ENCODE data around the gene COL5A1.

The COL5A1 gene

DNA sequence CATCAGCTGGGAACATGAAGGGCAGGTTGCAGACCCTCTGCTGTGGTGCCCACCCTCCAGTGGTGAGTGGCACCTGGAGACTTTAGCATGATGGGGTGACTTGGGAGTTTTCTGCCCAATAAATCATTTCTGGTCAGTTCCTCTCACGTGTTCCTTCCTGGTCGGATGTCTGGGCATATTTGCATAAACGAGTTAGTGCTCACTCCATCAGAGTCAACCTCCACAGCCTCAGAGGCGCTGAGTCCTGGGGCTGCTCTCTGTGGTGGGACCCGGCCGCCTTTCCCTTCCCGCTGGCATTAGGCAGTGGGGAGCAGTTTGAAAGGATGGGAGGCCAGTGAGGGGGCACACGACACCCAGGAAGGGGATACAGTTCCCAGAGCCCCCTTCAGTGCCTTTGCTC, 125.0 kb downstream of the COL5A1 start:
- no peak for TF ChIP-seq ZFX (IDR thresholded peaks at IDR 0.05)
- TF ChIP-seq, protein P1, sequence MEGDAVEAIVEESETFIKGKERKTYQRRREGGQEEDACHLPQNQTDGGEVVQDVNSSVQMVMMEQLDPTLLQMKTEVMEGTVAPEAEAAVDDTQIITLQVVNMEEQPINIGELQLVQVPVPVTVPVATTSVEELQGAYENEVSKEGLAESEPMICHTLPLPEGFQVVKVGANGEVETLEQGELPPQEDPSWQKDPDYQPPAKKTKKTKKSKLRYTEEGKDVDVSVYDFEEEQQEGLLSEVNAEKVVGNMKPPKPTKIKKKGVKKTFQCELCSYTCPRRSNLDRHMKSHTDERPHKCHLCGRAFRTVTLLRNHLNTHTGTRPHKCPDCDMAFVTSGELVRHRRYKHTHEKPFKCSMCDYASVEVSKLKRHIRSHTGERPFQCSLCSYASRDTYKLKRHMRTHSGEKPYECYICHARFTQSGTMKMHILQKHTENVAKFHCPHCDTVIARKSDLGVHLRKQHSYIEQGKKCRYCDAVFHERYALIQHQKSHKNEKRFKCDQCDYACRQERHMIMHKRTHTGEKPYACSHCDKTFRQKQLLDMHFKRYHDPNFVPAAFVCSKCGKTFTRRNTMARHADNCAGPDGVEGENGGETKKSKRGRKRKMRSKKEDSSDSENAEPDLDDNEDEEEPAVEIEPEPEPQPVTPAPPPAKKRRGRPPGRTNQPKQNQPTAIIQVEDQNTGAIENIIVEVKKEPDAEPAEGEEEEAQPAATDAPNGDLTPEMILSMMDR (conservative IDR thresholded peaks at IDR 0.05): no peak
- no peak overlapping the region for H3K27ac ChIP-seq

DNA sequence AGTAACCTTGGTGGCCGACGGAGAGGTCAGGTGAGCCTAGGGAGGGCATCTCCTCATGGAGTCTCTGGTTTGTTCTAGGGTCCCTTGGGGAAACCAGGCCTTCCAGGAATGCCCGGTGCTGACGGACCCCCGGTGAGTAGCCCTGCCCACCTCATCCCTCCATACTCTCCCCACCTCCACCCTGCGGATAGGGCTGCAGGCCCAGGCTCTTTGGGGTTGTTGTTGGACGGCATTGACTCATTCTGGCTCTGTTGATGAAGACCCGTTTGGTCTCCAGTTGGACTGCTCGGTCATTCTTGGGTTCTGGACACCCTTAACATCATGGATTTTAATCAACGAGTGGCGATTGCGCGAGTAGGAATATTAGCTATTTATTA, 126.7 kb downstream of the COL5A1 start:
- no peak overlapping the region for H3K27ac ChIP-seq
- TF ChIP-seq ZFX (IDR thresholded peaks at IDR 0.05): no peak
- TF ChIP-seq, protein P1 (conservative IDR thresholded peaks at IDR 0.05): no peak

DNA sequence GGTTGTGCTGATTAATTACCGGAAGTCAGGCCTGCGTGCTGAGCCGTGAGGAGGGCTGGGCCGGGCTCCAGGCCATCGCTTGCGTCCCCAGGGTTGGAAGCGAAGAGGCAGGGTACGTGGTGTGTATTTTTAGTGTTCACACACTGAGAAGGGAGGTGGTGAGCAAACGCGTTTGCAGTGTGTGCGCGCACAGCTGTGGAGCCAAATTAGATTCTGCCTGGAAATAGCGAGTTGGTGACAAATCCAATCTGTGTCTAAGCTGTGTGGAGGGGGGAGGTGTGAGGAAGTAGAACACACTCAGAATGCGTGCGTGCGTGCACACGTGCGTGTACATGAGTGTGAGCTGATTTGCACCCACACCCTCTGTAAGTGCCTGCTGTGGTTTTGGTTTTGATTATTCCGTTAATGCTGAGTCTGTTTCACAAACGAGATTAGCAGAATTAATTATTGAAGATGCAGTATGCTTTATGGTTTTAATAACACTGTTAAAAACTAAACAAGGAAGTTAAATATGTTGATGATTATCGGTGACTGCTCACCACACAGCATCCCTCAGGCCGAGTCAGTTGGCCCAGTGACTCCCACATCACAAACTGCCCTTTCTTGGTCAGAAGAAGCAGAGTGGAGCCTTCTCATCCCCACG, 127.2 kb downstream of the COL5A1 start:
- no peak for TF ChIP-seq ZFX (IDR thresholded peaks at IDR 0.05)
- TF ChIP-seq, protein P1 (conservative IDR thresholded peaks at IDR 0.05): no peak
- H3K27ac ChIP-seq: no peak overlapping the region

DNA sequence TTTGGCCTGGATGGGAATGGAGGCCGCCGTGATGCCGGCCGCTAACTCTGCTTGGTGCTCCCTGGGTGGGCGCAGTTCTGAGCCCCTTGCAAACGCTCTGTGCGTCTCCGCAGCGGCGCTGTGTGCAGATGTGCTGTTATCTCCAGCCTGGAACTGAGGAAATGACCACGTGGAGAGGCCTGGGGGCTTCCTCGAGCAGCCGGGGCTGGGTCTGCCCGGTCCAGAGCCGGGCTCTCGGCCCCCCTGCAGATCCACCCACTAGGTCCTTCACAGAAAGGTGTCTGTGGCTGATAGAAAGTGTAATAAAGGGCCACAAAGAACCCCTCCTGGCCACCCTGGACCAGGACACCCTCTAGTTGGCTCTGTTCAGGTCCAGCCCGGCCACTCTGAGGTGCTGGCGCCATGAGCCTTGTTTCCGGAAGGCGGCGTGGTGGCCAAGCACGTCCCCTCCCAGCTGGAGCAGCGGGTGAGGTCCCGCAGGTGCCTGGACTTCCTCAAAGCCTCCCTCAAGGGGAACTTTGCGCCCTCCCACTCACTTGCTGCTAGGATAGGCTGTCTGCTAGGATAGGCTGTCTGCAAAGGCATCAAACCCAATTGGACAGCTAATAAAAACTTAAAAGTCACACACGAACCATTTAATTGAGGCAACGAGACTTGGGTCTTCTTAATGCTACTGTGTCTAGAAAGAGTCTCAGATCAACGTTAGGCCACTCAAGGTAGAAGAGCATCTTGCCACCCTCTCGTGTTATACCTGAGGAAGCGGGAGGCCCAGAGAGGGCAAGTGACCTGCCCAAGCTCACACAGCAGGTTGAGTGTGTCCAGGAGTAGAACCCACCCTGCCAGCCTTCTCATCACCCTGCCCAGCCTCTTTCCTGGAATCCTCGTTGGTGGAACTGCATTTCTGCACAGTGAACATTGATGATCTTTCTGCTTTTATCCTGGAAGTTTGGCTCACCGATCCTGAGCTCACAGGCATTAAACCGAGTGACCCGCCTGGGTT, 129.7 kb downstream of the COL5A1 start:
- TF ChIP-seq, protein P1 (conservative IDR thresholded peaks at IDR 0.05): no peak
- TF ChIP-seq ZFX (IDR thresholded peaks at IDR 0.05): no peak
- H3K27ac ChIP-seq: no peak overlapping the region

DNA sequence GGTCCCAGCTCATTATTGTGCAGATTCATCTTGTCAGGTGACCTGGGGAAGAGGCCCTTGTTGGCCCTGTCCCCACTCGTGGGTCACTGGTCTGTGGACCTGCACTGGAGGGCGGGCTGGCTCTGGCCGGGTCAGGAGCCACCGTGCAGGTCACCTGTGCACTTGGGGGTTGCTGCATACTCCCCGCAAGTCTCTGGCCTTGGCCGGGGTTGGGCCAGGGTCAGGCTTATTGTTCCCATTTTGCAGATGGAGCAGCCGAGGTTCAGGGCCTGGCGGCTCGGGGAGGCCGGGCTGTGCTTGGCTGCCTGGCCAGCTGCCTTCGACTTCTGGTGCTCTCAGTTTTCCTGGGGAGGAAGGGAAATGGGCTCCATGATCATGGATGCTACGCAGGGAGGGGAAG, 130.7 kb downstream of the COL5A1 start:
- no peak for TF ChIP-seq ZFX (IDR thresholded peaks at IDR 0.05)
- TF ChIP-seq, protein P1 (conservative IDR thresholded peaks at IDR 0.05): no peak
- no peak overlapping the region for H3K27ac ChIP-seq

DNA sequence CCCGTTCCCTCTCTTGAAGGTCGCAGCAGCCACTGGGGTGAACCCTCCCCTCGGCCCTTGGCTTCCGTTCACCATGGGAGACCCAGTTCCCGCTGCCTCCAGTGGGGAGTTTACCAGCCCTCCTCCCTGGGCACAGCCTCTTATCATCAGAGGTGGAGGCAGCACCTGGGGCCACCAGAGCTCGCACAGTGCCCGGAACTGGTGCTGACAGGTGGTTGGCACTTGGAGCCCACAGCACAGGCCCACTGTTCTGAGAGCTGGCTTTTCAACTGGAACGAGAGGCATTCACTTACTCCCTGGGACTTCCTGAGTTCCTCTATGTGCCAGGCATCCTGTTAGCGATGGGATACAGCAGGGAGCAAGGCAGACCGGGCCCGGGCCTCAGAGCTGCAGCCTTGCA, 132.2 kb downstream of the COL5A1 start:
- H3K27ac ChIP-seq: no peak overlapping the region
- TF ChIP-seq, protein P1 (conservative IDR thresholded peaks at IDR 0.05): no peak
- no peak for TF ChIP-seq ZFX (IDR thresholded peaks at IDR 0.05)

DNA sequence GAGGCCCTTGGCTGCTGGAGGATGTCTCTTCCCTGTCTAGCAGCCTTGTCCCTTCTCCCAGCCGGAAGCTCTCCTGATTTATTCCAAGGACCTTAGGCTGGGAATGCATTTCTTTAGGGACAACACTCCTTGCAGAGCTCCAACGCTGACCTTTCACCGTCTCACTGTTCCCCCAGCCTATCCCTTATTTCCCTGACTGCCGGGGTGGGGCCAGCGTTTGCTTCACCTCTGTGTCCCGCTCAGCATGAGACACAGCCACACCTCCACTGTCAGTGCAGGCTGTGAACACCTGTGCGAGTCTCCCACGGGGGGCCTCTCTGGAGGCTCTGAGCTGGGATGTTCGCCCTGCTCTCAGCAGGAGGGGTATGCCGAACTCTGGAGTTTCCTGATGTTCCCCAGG, 132.8 kb downstream of the COL5A1 start:
- no peak overlapping the region for H3K27ac ChIP-seq
- no peak for TF ChIP-seq ZFX (IDR thresholded peaks at IDR 0.05)
- TF ChIP-seq, protein P1 (conservative IDR thresholded peaks at IDR 0.05): no peak

Measured in C4-2B (cell line).